LoVo (cell line): ENCODE data around the gene HOXB9.
A peak's percentile ranks its signal among the peaks of the same experiment; 100 is the strongest.

Experiments used
- DNase-seq: peaks from one replicate; pipeline ENCODE4 v3.0.0-alpha.2; 2016; ENCODE audit warnings: low spot score

HOXB9 gene

GRCh38 chr17:48596000-48596734 is 30.0 kb downstream of the HOXB9 start:
- DNase-seq, result no peak

- no peak for DNase-seq
Measured at GRCh38 chr17:48595278-48595999, 30.7 kb downstream of the HOXB9 start.

- no peak for DNase-seq
Measured at GRCh38 chr17:48594538-48595277, 31.4 kb downstream of the HOXB9 start.

- DNase-seq, result no peak
Measured at GRCh38 chr17:48593840-48594537, 32.2 kb downstream of the HOXB9 start.

GRCh38 chr17:48593126-48593829 is 32.9 kb downstream of the HOXB9 start, which contains the start of gene HOXB5:
Gene HOXB5 (minus strand): TSS chr17:48593779. CDS start chr17:48593682, 97 bp downstream.
- no peak for DNase-seq

GRCh38 chr17:48592577-48592976 is 33.6 kb downstream of the HOXB9 start:
- no peak for DNase-seq

GRCh38 chr17:48592057-48592514 is 34.1 kb downstream of the HOXB9 start:
- no peak for DNase-seq

GRCh38 chr17:48591255-48592056 is 34.7 kb downstream of the HOXB9 start:
- no peak for DNase-seq

- no peak for DNase-seq
Measured at GRCh38 chr17:48590607-48591161, 35.5 kb downstream of the HOXB9 start.

- peak; percentile 77 for DNase-seq
Measured at GRCh38 chr17:48589831-48590606, 36.1 kb downstream of the HOXB9 start, which contains the start of gene HOXB3. Gene HOXB3 (minus strand): TSS chr17:48590241. CDS start chr17:48552474, 37,767 bp downstream.

GRCh38 chr17:48589060-48589830 is 36.9 kb downstream of the HOXB9 start:
- no peak for DNase-seq

- DNase-seq, result no peak
Measured at GRCh38 chr17:48588528-48588927, 37.6 kb downstream of the HOXB9 start.

GRCh38 chr17:48588074-48588415 is 38.1 kb downstream of the HOXB9 start:
- DNase-seq, result no peak

- DNase-seq, result no peak
Measured at GRCh38 chr17:48587276-48588073, 38.7 kb downstream of the HOXB9 start.

GRCh38 chr17:48586355-48587258 is 39.6 kb downstream of the HOXB9 start:
- DNase-seq, result no peak

GRCh38 chr17:48584223-48584741 is 41.9 kb downstream of the HOXB9 start:
- no peak for DNase-seq
